NT2/D1 (cell line): ENCODE data around the gene RERGL.

ENCODE experiments used
- SUZ12 ChIP-seq: IDR thresholded peaks from 2 replicates; pipeline ENCODE4 v1.6.1; 2011; ENCODE audit not compliant: insufficient read length, insufficient read depth; ENCODE audit errors: extremely low read depth
- YY1 ChIP-seq: IDR thresholded peaks from 2 replicates; pipeline ENCODE4 v1.6.1; 2011; ENCODE audit not compliant: insufficient read length, insufficient read depth

GRCh38 chr12:18045446-18045992, 44.5 kb downstream of the RERGL start:
- TF ChIP-seq SUZ12 (no peak), YY1 (no peak)
